ENCODE data around the gene FMN1. TPM values are rescaled to one million over a fixed set of nuclear protein-coding genes. Genes with fewer than 3 reads are reported as not detected.

Gene FMN1
- total RNA-seq, 4 donors from 2014 or later = 12.6 to 52.2 (median 20.1) TPM

DNA sequence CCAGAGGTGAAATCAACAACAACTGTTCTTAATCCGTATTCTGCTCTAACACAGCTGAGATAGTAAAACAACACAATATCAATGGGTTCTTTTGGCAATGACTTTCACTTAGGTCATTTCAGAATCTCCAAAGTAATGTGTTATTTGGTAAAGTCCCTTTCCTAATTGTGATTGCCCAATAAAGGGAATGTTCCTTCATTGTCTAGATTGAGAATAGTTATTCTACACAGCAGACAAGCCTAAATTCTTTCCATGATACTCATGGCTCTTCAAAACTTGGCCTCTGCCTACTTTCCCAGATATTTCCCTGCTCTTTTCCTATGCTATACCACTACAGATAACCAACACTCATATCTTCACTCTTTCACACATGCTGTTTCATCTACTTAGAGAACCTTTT lies 219.8 kb downstream of the FMN1 start:
- DNase-seq (ENCODE audit: low spot score in 2 of 2) = no peak
- TF ChIP-seq POLR2A (IDR thresholded peaks at IDR 0.05) = no peak
- TF ChIP-seq CTCF (IDR thresholded peaks at IDR 0.05) = no peak
- intact Hi-C loops (cut with DNase I; ENCODE audit: low total_unique reads) = no loop called here
- WGBS, 2 donors = 83 to 85% methylated on average over 1 of the region's 1 CpG
- H3K4me3 ChIP-seq (ENCODE audit: low read depth, poor library complexity, severe bottlenecking) = no peak overlapping the region

DNA sequence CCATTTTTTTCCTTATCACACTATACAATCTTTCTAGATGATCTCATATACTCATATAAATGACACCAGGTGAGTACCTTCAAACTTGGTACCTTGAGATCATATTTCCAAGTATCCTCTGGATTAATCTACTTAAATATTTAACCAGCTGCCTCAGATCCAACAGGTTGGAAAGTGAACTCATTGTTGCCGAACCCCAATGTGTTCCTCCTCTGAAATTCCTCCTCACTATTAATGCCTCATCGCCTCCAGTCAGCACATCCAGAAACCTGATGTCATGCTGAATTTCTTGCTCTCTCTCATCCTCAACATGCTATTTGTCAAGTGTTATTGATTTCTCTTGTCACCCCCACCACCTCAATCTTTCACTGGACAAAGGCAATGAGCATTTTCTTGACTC lies 221.8 kb downstream of the FMN1 start:
- no peak overlapping the region for H3K4me3 ChIP-seq (ENCODE audit: low read depth, poor library complexity, severe bottlenecking)
- DNase-seq (ENCODE audit: low spot score in 2 of 2) = no peak
- intact Hi-C loops (cut with DNase I; ENCODE audit: low total_unique reads) = no loop called here
- WGBS, 2 donors = 93 to 95% methylated on average over 2 of the region's 2 CpGs
- TF ChIP-seq CTCF (IDR thresholded peaks at IDR 0.05) (no peak), POLR2A (IDR thresholded peaks at IDR 0.05) (no peak)

DNA sequence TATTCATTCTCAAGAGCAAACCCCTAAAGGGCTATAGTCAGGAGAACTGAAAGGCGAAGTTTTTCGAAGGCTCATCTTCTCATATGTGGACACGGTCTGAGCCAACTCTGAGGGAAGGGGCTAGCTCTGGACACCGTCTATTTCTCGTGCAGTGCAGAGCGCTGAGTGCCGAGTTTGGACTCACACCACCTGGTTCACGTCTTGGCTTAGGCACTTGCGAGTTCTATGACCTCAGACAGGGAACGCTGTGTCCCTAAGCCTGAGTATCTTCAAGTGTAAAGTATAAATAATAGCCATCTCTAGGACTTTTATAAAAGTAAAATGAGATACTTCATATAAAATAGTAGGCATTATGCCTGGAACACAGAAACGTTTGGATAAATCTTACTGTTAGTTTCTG lies 223.7 kb downstream of the FMN1 start:
- intact Hi-C loops (cut with DNase I; ENCODE audit: low total_unique reads) = no loop called here
- 86 to 89% methylated on average over 11 of the region's 11 CpGs for WGBS, 2 donors
- TF ChIP-seq POLR2A (IDR thresholded peaks at IDR 0.05) = no peak
- no peak for TF ChIP-seq CTCF (IDR thresholded peaks at IDR 0.05)
- no peak for DNase-seq (ENCODE audit: low spot score in 2 of 2)
- no peak overlapping the region for H3K4me3 ChIP-seq (ENCODE audit: low read depth, poor library complexity, severe bottlenecking)

DNA sequence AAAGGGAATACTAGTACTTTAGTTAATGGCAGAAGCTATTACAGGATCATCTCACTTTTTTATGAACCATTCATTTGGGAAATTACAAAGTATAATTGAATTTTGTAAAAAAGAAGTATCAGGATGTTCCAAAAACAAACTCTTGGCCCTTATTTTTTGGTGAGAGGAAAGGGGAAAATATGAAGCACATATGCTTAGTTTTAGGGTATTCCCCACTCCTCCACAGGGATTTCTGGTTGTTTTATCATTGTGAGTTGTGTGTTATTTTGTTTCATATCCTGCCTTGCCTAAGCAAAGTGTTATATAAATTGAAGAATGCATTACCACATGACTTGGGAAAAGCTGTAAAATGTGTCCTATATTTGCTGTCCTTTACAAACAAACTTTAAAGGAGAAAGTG lies 227.0 kb downstream of the FMN1 start:
- intact Hi-C loops (cut with DNase I; ENCODE audit: low total_unique reads) = no loop called here
- H3K4me3 ChIP-seq (ENCODE audit: low read depth, poor library complexity, severe bottlenecking) = no peak overlapping the region
- TF ChIP-seq POLR2A (IDR thresholded peaks at IDR 0.05) = no peak
- TF ChIP-seq CTCF (IDR thresholded peaks at IDR 0.05) = no peak
- DNase-seq (ENCODE audit: low spot score in 2 of 2) = no peak

- no peak overlapping the region for H3K4me3 ChIP-seq (ENCODE audit: low read depth, poor library complexity, severe bottlenecking)
- 79 to 80% methylated on average over 2 of the region's 2 CpGs for WGBS, 2 donors
- intact Hi-C loops (cut with DNase I; ENCODE audit: low total_unique reads) = no loop called here
- DNase-seq (ENCODE audit: low spot score in 2 of 2) = no peak
- TF ChIP-seq CTCF (IDR thresholded peaks at IDR 0.05) (no peak), POLR2A (IDR thresholded peaks at IDR 0.05) (no peak)
Measured at GRCh38 chr15:32966512-32966911, 228.0 kb downstream of the FMN1 start.

GRCh38 chr15:32965897-32966296 lies 228.6 kb downstream of the FMN1 start:
- 88 to 90% methylated on average over 6 of the region's 6 CpGs for WGBS, 2 donors
- intact Hi-C loops (cut with DNase I; ENCODE audit: low total_unique reads) = no loop called here
- no peak for TF ChIP-seq CTCF (IDR thresholded peaks at IDR 0.05)
- no peak for TF ChIP-seq POLR2A (IDR thresholded peaks at IDR 0.05)
- no peak for DNase-seq (ENCODE audit: low spot score in 2 of 2)
- H3K4me3 ChIP-seq (ENCODE audit: low read depth, poor library complexity, severe bottlenecking) = no peak overlapping the region
